ENCODE results near the gene PTPA. TPM values are rescaled to one million over a fixed set of nuclear protein-coding genes. Genes with fewer than 3 reads are reported as not detected.
"Not testable (repeated sequence)": the region's sequence is repeated elsewhere in the genome, so short reads cannot be mapped to it uniquely, and the experiment has no call there.

PTPA gene
- total RNA-seq, 4 donors from 2014 or later: 48.7 to 65.7 (median 51.9) TPM

DNA sequence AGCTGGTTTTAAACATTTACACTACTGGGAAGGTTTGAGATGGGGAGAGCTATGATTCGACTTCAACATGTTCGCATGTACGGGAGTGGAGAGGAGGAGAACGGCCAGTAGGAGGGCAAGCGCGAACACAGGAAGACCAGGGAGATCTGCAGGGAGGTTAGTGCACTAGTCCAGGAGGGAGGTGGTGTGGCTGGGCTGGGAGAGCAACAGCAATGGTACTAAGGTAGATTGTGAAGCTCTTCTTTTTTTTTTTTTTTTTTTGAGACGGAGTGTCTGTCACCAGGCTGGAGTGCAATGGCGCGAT is 50.3 kb downstream of the PTPA start:
- no peaks in the 10 kb centered on the region for H3K9me3 ChIP-seq
- no peaks in the 10 kb centered on the region for H3K36me3 ChIP-seq
- no peaks in the 10 kb centered on the region for H3K27me3 ChIP-seq
- no peak overlapping the region for H3K4me3 ChIP-seq
- no peak for DNase-seq
- peaks cover 0 to 5% (median 0%) of the 10 kb centered on the region in 4 donors for H3K4me1 ChIP-seq
- TF ChIP-seq, protein P1, sequence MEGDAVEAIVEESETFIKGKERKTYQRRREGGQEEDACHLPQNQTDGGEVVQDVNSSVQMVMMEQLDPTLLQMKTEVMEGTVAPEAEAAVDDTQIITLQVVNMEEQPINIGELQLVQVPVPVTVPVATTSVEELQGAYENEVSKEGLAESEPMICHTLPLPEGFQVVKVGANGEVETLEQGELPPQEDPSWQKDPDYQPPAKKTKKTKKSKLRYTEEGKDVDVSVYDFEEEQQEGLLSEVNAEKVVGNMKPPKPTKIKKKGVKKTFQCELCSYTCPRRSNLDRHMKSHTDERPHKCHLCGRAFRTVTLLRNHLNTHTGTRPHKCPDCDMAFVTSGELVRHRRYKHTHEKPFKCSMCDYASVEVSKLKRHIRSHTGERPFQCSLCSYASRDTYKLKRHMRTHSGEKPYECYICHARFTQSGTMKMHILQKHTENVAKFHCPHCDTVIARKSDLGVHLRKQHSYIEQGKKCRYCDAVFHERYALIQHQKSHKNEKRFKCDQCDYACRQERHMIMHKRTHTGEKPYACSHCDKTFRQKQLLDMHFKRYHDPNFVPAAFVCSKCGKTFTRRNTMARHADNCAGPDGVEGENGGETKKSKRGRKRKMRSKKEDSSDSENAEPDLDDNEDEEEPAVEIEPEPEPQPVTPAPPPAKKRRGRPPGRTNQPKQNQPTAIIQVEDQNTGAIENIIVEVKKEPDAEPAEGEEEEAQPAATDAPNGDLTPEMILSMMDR (IDR thresholded peaks at IDR 0.05): no peak
- no peak for TF ChIP-seq POLR2A (IDR thresholded peaks at IDR 0.05)
- H3K27ac ChIP-seq: no peak overlapping the region

DNA sequence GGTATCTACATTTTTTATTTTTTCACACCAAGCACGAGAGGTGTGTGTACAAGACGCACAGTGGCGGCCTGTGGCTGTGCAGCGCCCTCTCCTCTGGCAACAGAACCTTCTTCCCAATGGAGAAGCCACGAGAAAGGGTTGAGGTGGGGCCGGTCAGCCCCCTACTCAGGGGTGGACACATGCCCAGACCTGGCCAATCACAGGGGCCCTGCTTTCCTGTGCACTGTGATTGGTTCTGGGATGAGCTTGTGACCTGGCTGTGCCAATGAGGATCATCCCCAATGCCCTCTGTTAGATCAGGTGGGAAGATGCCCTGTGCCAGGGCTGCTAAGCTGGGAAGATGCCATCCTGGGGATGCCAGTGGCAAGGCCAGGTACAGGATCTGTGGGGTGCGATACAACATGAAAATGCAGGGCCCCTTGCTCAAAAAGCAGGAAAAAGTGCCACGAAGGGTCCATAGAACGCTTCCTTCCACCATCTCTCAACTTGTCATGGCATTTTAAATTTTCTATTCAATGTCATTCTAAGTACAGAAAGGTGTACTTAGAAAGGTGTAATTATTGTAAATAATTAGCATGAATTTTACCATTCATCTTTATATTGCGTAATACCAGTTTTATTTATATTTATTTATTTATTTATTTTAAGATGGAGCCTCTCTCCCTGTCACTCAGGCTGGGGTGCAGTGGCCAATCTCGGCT is 51.4 kb downstream of the PTPA start:
- Histone ChIP-seq H3K4me1 (peaks cover 0 to 15% (median 2%) of the 10 kb centered on the region in 4 donors), H3K27ac (no peak overlapping the region), H3K4me3 (no peak overlapping the region), H3K9me3 (no peaks in the 10 kb centered on the region), H3K27me3 (no peaks in the 10 kb centered on the region), H3K36me3 (no peaks in the 10 kb centered on the region)
- DNase-seq: no peak
- no peak for TF ChIP-seq POLR2A (IDR thresholded peaks at IDR 0.05)

DNA sequence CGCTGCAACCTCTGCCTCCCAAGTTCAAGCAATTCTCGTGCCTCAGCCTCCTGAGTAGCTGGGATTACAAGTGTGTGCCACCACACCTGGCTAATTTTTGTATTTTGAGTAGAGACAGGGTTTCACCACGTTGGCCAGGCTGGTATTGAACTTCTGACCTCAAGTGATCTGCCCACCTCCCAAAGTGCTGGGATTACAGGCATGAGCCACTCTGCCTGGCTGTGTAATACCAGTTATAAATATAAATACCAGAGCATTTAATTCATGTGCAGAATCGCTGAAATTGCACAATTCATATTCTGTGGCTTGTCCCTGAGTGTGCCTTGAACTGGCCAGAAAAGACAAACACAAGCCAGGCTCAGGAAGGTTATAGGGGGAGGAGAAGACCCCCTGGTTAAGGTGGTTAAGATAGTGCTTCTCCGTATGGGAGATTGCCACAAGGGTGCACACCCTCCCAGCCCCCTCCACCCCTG is 52.0 kb downstream of the PTPA start:
- H3K27me3 ChIP-seq, DNase-seq, H3K9me3 ChIP-seq, H3K36me3 ChIP-seq, H3K4me3 ChIP-seq: not testable (repeated sequence)
- peaks cover 0 to 19% (median 2%) of the 10 kb centered on the region in 4 donors for H3K4me1 ChIP-seq
- H3K27ac ChIP-seq: peak overlapping the region in 3 of 4 donors; percentile 25 to 63 (median 36)

DNA sequence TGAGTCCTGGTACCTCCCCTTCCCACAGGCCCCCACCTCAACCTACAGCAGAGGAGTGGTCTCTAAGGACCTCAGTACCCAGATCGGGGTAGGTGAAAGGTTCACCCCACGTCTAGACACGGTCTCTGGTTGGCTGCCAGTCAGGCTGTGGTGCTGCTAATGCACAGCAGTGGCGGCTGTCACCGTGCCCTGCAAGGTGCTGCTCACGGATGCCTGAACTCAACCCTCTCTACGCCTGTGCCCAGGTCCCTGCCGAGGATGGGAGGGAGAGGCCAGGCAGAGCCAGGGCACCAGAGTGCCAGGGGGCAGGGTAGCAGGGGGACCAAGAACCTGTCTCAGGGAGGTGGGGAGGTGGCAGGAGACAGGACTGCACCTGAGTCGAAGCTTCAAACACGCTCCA is 52.5 kb downstream of the PTPA start:
- H3K4me3 ChIP-seq: no peak overlapping the region
- peak in 1 of 3 donors; percentile 42 for DNase-seq
- no peak for TF ChIP-seq POLR2A (IDR thresholded peaks at IDR 0.05)
- TF ChIP-seq, protein P1 (IDR thresholded peaks at IDR 0.05): no peak
- H3K27me3 ChIP-seq: no peaks in the 10 kb centered on the region
- peak overlapping the region; percentile 25 to 63 (median 44) for H3K27ac ChIP-seq
- no peaks in the 10 kb centered on the region for H3K9me3 ChIP-seq
- H3K36me3 ChIP-seq: no peaks in the 10 kb centered on the region
- H3K4me1 ChIP-seq: peaks cover 0 to 19% (median 2%) of the 10 kb centered on the region in 4 donors

DNA sequence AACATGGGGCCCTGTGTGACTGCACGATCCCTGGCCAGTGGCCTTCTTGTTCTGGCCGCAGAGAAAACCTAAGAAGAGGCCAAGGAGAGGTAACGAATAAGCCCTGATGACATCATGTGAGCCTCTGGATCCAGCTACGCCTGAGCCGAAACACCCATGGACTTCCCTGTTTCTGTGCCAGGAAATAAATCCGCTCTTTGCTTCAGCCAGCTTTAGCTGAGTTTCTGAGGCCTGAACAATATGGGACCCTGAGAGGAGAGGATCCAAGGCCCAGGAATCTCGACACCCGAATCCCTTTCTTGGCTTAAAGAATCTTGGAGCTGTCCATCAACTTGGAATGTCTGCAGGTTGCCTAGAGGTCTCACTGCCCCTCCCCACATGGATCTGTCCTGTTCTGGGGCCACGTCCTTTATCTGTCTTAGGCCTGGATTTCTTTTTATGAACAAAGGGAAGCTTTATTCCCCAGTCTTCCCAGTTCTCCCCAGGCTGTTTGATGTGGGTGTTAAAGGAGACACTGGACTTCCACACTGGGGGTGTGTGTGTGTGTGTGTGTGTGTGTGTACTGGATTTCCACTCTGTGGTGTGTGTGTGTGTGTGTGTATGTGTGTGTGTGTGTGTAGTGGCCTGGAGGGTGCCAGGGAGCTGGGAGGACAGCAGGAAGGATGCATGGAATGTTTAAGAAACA is 53.2 kb downstream of the PTPA start:
- no peak overlapping the region for H3K4me3 ChIP-seq
- no peaks in the 10 kb centered on the region for H3K36me3 ChIP-seq
- peaks cover 0 to 19% (median 2%) of the 10 kb centered on the region in 4 donors for H3K4me1 ChIP-seq
- no peak for TF ChIP-seq POLR2A (IDR thresholded peaks at IDR 0.05)
- TF ChIP-seq, protein P1 (IDR thresholded peaks at IDR 0.05): no peak
- H3K27ac ChIP-seq: peak overlapping the region; percentile 25 to 63 (median 44)
- H3K9me3 ChIP-seq: no peaks in the 10 kb centered on the region
- DNase-seq: peak in 1 of 3 donors; percentile 54
- H3K27me3 ChIP-seq: no peaks in the 10 kb centered on the region

DNA sequence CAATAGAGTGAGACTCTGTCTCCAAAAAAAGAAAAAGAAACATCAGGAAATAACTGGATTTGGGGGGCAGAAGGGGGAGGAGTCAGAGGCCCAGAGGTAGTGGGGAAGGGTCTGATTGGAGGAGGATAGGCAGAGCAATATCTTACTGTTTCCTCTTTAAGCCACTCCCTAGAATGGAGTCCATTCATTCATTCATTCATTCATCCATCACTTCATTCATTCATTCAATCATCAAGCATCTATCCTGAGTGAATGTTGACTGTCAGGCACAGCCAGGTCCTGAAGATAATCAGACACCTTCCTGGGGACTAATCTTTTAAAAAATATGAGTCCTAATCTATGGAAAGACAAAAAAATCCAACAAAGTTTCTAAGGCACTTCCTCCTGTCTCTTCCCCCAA is 54.0 kb downstream of the PTPA start:
- H3K36me3 ChIP-seq: no peaks in the 10 kb centered on the region
- peaks cover 0 to 19% (median 2%) of the 10 kb centered on the region in 4 donors for H3K4me1 ChIP-seq
- H3K4me3 ChIP-seq: no peak overlapping the region
- DNase-seq: no peak
- no peaks in the 10 kb centered on the region for H3K27me3 ChIP-seq
- H3K9me3 ChIP-seq: no peaks in the 10 kb centered on the region
- TF ChIP-seq, protein P1 (IDR thresholded peaks at IDR 0.05): no peak
- no peak for TF ChIP-seq POLR2A (IDR thresholded peaks at IDR 0.05)
- no peak overlapping the region for H3K27ac ChIP-seq

Data from Peyer's patch (tissue), 4 donors.